Measurements from ENCODE around the gene PRDM7.
"Not testable (repeated sequence)": the region's sequence is repeated elsewhere in the genome, so short reads cannot be mapped to it uniquely, and the experiment has no call there.

PRDM7 gene

DNA sequence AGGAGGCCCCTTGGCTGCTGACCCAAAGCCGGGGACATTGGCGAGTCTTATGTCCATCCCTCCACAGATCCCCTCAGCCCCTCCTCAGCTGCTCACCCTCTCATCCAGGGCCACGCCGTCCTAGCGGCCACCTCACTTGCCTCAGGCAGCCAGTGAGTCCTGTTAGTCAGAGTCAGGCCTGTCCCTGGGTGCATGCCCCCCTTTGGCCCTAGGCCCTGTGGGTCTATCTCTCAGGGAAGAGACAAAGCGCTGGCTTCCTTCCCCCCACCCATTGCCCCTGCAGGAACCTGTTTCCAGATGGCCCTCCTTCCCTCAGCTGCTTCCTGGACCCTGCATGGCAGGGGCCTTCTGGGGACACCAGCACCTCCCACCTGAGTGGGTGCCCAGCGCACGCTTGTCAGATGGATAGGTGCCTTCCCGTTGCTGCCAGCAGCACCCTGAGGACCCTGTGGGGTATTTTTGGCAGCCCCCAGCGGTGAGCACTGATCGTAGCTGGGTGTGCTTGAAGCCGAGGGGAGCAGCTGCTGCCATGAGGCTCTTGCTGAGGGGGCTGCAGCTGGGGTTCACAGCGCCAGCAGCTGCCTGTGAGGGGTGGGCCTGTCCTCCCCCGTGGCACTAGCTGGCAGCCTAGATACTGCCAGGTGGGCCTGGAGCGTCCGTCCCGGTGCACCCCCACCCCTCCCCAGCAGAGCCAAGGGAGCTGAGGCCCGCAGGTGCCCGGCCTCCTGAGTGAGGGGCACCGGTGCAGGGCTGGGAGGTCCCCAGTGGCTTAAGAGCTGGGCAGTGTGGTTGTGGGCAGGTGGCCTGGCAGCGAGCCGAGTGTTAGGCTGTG, 66.2 kb downstream of the PRDM7 start:
- in situ Hi-C loops (cut with HindIII; ENCODE audit: low pct_unique_long_range_greater_than_20kb, low sequenced_read_pairs), result no loop called here
- DNase-seq (ENCODE audit: low read depth in 1 of 2, low spot score in 1 of 2), result no peak
- no peak for TF ChIP-seq JUND (IDR thresholded peaks at IDR 0.05; ENCODE audit: low read depth)

DNA sequence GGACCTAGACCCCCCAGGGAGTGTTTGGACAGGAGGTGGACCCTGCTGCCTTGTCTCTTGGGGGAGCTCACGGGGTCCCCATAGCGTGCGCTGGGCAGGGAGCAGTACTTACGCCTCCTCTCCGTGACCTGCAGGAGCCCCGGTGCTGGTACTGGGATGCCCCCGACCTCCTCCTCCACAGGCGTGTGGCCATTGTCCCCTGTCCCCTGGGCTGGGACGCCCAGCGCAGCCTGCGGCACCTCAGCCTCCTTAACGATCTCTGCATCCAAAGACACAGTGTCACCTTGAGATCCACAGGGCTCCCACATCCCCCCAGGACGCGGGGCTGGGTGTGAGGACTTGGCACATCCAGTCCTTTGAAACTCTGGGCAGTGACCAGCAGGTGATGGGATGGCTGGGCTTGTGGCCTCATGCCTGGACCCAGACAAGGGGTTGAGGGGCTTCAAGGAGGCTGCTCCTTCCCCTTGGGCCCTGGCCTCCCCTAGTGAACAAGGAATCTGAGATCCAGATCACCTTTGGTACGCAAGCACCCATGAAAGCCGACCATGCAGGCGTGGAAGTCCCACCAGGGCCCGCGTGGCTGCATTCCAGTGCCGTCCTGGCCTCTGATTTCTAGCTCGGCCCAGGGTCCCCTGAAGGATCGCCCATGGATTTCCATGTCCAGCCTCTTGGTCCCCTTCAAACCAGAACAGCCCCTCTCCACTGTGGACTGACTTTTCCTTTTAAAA, 67.8 kb downstream of the PRDM7 start:
- DNase-seq (ENCODE audit: low read depth in 1 of 2, low spot score in 1 of 2), result no peak
- TF ChIP-seq JUND (IDR thresholded peaks at IDR 0.05; ENCODE audit: low read depth), result no peak
- in situ Hi-C loops (cut with HindIII; ENCODE audit: low pct_unique_long_range_greater_than_20kb, low sequenced_read_pairs), result no loop called here

GRCh38 chr16:90008708-90009145, 68.4 kb downstream of the PRDM7 start:
- no peak for TF ChIP-seq JUND (IDR thresholded peaks at IDR 0.05; ENCODE audit: low read depth)
- in situ Hi-C loops (cut with HindIII; ENCODE audit: low pct_unique_long_range_greater_than_20kb, low sequenced_read_pairs), result no loop called here
- no peak for DNase-seq (ENCODE audit: low read depth in 1 of 2, low spot score in 1 of 2)

- in situ Hi-C loops (cut with HindIII; ENCODE audit: low pct_unique_long_range_greater_than_20kb, low sequenced_read_pairs); DNase-seq (ENCODE audit: low read depth in 1 of 2, low spot score in 1 of 2): not testable (repeated sequence)
Observed at GRCh38 chr16:90007635-90008234, 69.4 kb downstream of the PRDM7 start.

GRCh38 chr16:90007015-90007414, 70.1 kb downstream of the PRDM7 start:
- in situ Hi-C loops (cut with HindIII; ENCODE audit: low pct_unique_long_range_greater_than_20kb, low sequenced_read_pairs), result no loop called here
- DNase-seq (ENCODE audit: low read depth in 1 of 2, low spot score in 1 of 2), result no peak
- no peak for TF ChIP-seq JUND (IDR thresholded peaks at IDR 0.05; ENCODE audit: low read depth)

Data from T47D (cell line).